Bronchial epithelial cell (primary cell): Measurements from ENCODE around the gene ADAMTS17. TPM values are rescaled to one million over a fixed set of nuclear protein-coding genes. Genes with fewer than 3 reads are reported as not detected.

Source experiments
- DNase-seq: peaks from one replicate; pipeline ENCODE4 v3.0.0-alpha.2; 2010; ENCODE audit warnings: low read depth
- FAIRE-seq: peaks from 2 replicates; lab custom pipeline; 2011; peaks lifted over from hg19 to GRCh38; lab: Jason Lieb, UNC
- H3K27me3 ChIP-seq: 2 replicates; pipeline ENCODE4 v1.5.1; 2011; ENCODE audit warnings: low read length; ENCODE audit not compliant: control insufficient read depth, insufficient read depth
- H3K36me3 ChIP-seq: 2 replicates; pipeline ENCODE4 v1.5.1; 2011; ENCODE audit warnings: low read length; ENCODE audit not compliant: control insufficient read depth, insufficient read depth
- H3K4me3 ChIP-seq: 2 replicates; pipeline ENCODE4 v1.5.1; 2011; ENCODE audit warnings: mild to moderate bottlenecking, low read depth, low read length, control low read depth
- CTCF ChIP-seq: IDR thresholded peaks from 2 replicates; pipeline ENCODE4 v1.5.1; 2011; ENCODE audit warnings: mild to moderate bottlenecking, moderate library complexity, low read length, control low read depth, inconsistent platforms; ENCODE audit not compliant: insufficient read depth, severe bottlenecking
- total RNA-seq: library from RNA; depleted of rRNA; stranded (reverse); fragments of >200 nt; gene quantifications from 2 replicates; pipeline ENCODE4 v1.2.1, GENCODE V29; 2014

Gene ADAMTS17
- total RNA-seq, 1 donor from 2014 or later, result 1.1 TPM

GRCh38 chr15:99969261-99969920, 372.4 kb downstream of the ADAMTS17 start:
- DNase-seq (no peak), FAIRE-seq (no peak)
- no peaks in the 10 kb centered on the region for H3K27me3 ChIP-seq
- TF ChIP-seq CTCF, result no peak
- no peaks in the 10 kb centered on the region for H3K36me3 ChIP-seq
- H3K4me3 ChIP-seq, result no peak overlapping the region

- peak; percentile 97 for DNase-seq
- Histone ChIP-seq H3K36me3 (no peaks in the 10 kb centered on the region), H3K27me3 (no peaks in the 10 kb centered on the region), H3K4me3 (no peak overlapping the region)
- TF ChIP-seq CTCF, result no peak
- no peak for FAIRE-seq
These were observed 373.9 kb downstream of the ADAMTS17 start for GRCh38 chr15:99967841-99968371.

- FAIRE-seq, result no peak
- no peak overlapping the region for H3K4me3 ChIP-seq
- no peak for TF ChIP-seq CTCF
These were observed 375.0 kb downstream of the ADAMTS17 start for GRCh38 chr15:99966815-99967214.

GRCh38 chr15:99965376-99965775, 376.4 kb downstream of the ADAMTS17 start:
- H3K4me3 ChIP-seq, result no peak overlapping the region
- FAIRE-seq (peak; percentile 28), DNase-seq (no peak)
- H3K27me3 ChIP-seq, result no peaks in the 10 kb centered on the region
- no peaks in the 10 kb centered on the region for H3K36me3 ChIP-seq
- TF ChIP-seq CTCF, result no peak

More at GRCh38 chr15:99966815-99967214, 375.0 kb downstream of the ADAMTS17 start:
- Histone ChIP-seq H3K36me3 (no peaks in the 10 kb centered on the region), H3K27me3 (no peaks in the 10 kb centered on the region)
- DNase-seq, result no peak

- FAIRE-seq (peak; percentile 28), DNase-seq (peak; percentile 83)
- no peaks in the 10 kb centered on the region for H3K27me3 ChIP-seq
These were observed 377.8 kb downstream of the ADAMTS17 start for GRCh38 chr15:99963976-99964375.

More at GRCh38 chr15:99963976-99964375, 377.8 kb downstream of the ADAMTS17 start:
- no peak for TF ChIP-seq CTCF
- no peaks in the 10 kb centered on the region for H3K36me3 ChIP-seq
- H3K4me3 ChIP-seq, result no peak overlapping the region
